Thoracic aorta (tissue), 2 donors: ENCODE data around the gene OSBP2. TPM values are rescaled to one million over a fixed set of nuclear protein-coding genes. Genes with fewer than 3 reads are reported as not detected.
A peak's percentile ranks its signal among the peaks of the same experiment; 100 is the strongest.

Experiments used
- ATAC-seq: fragments of 150-250 bp; one replicate; pipeline ENCODE4 v1.8.0; 2017; ENCODE audit warnings: low read depth; ENCODE audit not compliant: insufficient number of reproducible peaks, low FRiP score
- DNase-seq: peaks from one replicate; pipeline ENCODE4 v3.0.0-alpha.2; 2020; ENCODE audit warnings: low spot score
- H3K27ac ChIP-seq, 2 donors: fragments of 200-600 bp; sonication (generic); 1 replicate in 1 of 2; 2 replicates in 1 of 2; pipeline ENCODE4 v1.5.1; 2016; ENCODE audit warnings: mild to moderate bottlenecking in 2 of 2, moderate library complexity in 2 of 2
- H3K27me3 ChIP-seq: fragments of 200-600 bp; sonication (generic); replicated peaks from 2 replicates; pipeline ENCODE4 v1.6.0; 2016; ENCODE audit warnings: mild to moderate bottlenecking; ENCODE audit not compliant: insufficient read depth
- H3K36me3 ChIP-seq: fragments of 200-600 bp; sonication (generic); one replicate; pipeline ENCODE4 v1.5.1; 2016
- H3K4me1 ChIP-seq, 2 donors: fragments of 200-600 bp; sonication (generic); 1 replicate in 1 of 2; 2 replicates in 1 of 2; pipeline versions ENCODE4 v1.5.1 to v1.6.0; 2016; ENCODE audit warnings: low read depth in 2 of 2, mild to moderate bottlenecking in 1 of 2; ENCODE audit not compliant: control insufficient read depth in 1 of 2
- H3K4me3 ChIP-seq: fragments of 200-600 bp; sonication (generic); 2 replicates; pipeline ENCODE4 v1.5.1; 2016; ENCODE audit warnings: mild to moderate bottlenecking
- H3K9me3 ChIP-seq: fragments of 200-600 bp; sonication (generic); 2 replicates; pipeline ENCODE4 v1.5.1; 2016
- total RNA-seq, 2 donors: library from RNA; depleted of rRNA; stranded (reverse); fragments of >200 nt; gene quantifications; one replicate each; pipeline versions ENCODE4 v1.1.0 to v1.2.3, GENCODE V29; 2016
- TF ChIP-seq, protein P1 (sequence below): fragments of 200-600 bp; sonication (generic); IDR thresholded peaks from one replicate; pipeline ENCODE4 v1.5.1; 2019; ENCODE audit warnings: antibody characterized with exemption

The OSBP2 gene
- total RNA-seq, 2 donors from 2014 or later: 0.71 to 3.0 TPM

- DNase-seq (no peak), ATAC-seq (no peak)
- Histone ChIP-seq H3K36me3 (no peaks in the 10 kb centered on the region), H3K4me3 (no peak overlapping the region), H3K9me3 (no peaks in the 10 kb centered on the region), H3K27ac (no peak overlapping the region), H3K27me3 (no peaks in the 10 kb centered on the region), H3K4me1 (no peaks in the 10 kb centered on the region)
- TF ChIP-seq, protein P1, sequence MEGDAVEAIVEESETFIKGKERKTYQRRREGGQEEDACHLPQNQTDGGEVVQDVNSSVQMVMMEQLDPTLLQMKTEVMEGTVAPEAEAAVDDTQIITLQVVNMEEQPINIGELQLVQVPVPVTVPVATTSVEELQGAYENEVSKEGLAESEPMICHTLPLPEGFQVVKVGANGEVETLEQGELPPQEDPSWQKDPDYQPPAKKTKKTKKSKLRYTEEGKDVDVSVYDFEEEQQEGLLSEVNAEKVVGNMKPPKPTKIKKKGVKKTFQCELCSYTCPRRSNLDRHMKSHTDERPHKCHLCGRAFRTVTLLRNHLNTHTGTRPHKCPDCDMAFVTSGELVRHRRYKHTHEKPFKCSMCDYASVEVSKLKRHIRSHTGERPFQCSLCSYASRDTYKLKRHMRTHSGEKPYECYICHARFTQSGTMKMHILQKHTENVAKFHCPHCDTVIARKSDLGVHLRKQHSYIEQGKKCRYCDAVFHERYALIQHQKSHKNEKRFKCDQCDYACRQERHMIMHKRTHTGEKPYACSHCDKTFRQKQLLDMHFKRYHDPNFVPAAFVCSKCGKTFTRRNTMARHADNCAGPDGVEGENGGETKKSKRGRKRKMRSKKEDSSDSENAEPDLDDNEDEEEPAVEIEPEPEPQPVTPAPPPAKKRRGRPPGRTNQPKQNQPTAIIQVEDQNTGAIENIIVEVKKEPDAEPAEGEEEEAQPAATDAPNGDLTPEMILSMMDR: no peak
Measured at GRCh38 chr22:30813936-30814335, 119.3 kb downstream of the OSBP2 start.

GRCh38 chr22:30816413-30816812 lies 121.7 kb downstream of the OSBP2 start:
- TF ChIP-seq, protein P1: no peak

GRCh38 chr22:30821381-30821780 lies 126.7 kb downstream of the OSBP2 start:
- Histone ChIP-seq H3K27me3 (peaks cover 3% of the 10 kb centered on the region), H3K27ac (no peak overlapping the region), H3K4me3 (no peak overlapping the region), H3K9me3 (no peaks in the 10 kb centered on the region), H3K4me1 (peaks cover 4 to 11% of the 10 kb centered on the region in 2 donors), H3K36me3 (no peaks in the 10 kb centered on the region)
- no peak for DNase-seq
- ATAC-seq: no peak
- TF ChIP-seq, protein P1: no peak

More at GRCh38 chr22:30816413-30816812, 121.7 kb downstream of the OSBP2 start:
- no peak overlapping the region for H3K4me3 ChIP-seq
- no peak for DNase-seq
- no peaks in the 10 kb centered on the region for H3K9me3 ChIP-seq
- H3K27me3 ChIP-seq: no peaks in the 10 kb centered on the region
- H3K36me3 ChIP-seq: no peaks in the 10 kb centered on the region
- no peaks in the 10 kb centered on the region for H3K4me1 ChIP-seq
- no peak overlapping the region for H3K27ac ChIP-seq
- ATAC-seq: no peak

GRCh38 chr22:30821863-30822215 lies 127.2 kb downstream of the OSBP2 start:
- no peak for DNase-seq
- Histone ChIP-seq H3K9me3 (no peaks in the 10 kb centered on the region), H3K4me3 (peak overlapping the region; percentile 49), H3K27me3 (peaks cover 3% of the 10 kb centered on the region), H3K36me3 (no peaks in the 10 kb centered on the region), H3K4me1 (peaks cover 4 to 11% of the 10 kb centered on the region in 2 donors), H3K27ac (no peak overlapping the region)
- TF ChIP-seq, protein P1: no peak
- no peak for ATAC-seq

DNA sequence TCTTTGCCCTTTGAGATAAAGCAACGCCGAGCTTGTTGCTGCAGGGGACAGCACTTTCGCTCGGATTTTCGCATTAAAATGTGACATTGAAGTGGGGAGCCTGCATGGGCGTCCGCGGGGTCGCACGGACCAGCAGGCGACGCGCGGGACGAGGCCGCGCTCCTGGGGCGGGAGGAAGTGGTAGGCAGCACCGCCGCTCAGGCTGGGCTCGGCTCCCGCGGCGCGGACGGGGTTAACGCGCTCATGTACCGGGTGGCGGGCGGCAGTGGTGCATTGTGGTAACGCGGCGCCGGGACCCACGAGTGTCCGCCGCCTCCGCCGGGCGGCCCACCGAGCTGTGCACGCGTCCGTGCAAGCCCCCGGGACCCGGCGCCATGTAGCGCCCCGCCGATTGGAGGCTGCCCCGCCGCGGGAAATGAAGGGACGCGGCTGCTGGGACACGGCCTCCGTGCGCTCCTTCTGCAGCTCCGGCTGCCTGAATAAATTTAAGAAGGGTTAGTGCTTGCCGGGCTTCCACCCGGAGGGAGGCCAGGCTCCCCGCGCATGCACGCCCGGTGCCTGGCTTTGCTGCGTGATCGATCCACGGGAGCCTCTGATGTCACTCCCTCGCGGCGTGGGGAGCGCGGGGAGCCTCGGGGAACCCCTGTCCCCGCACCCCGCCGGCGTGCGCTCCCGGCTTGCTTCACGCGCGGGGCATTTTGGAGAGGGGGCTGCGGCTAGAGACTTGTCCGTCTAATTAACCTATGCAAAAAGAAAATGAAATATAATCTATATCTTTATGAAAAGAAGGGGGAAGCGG lies 127.7 kb downstream of the OSBP2 start:
- peak overlapping the region; percentile 49 for H3K4me3 ChIP-seq
- ATAC-seq (no peak), DNase-seq (no peak)

More for the DNA sequence above, 127.7 kb downstream of the OSBP2 start:
- H3K9me3 ChIP-seq: no peaks in the 10 kb centered on the region
- no peak overlapping the region for H3K27ac ChIP-seq
- TF ChIP-seq, protein P1: no peak
- no peaks in the 10 kb centered on the region for H3K36me3 ChIP-seq
- peaks cover 4 to 11% of the 10 kb centered on the region in 2 donors for H3K4me1 ChIP-seq
- H3K27me3 ChIP-seq: peaks cover 3% of the 10 kb centered on the region
